Measurements from ENCODE around the gene HELB. TPM values are rescaled to one million over a fixed set of nuclear protein-coding genes. Genes with fewer than 3 reads are reported as not detected.

The HELB gene
- total and polyA plus RNA-seq, 2 experiments from 2014 or later = 2.3 to 4.8 TPM

GRCh38 chr12:66323017-66323416, 20.7 kb downstream of the HELB start:
- peak in 1 of 2 donors; percentile 2 for DNase-seq (ENCODE audit: low read depth in 1 of 2, low spot score in 1 of 2)
- no peaks in the 10 kb centered on the region for H3K9me3 ChIP-seq (ENCODE audit: low read depth)
- no peaks in the 10 kb centered on the region for H3K4me1 ChIP-seq (ENCODE audit: low read depth)
- H3K4me3 ChIP-seq = no peak overlapping the region
- no peak overlapping the region for H3K27ac ChIP-seq
- no peaks in the 10 kb centered on the region for H3K27me3 ChIP-seq
- TF ChIP-seq CTCF (IDR thresholded peaks at IDR 0.05; ENCODE audit: low read depth, low read length) = no peak
- peaks cover 4% of the 10 kb centered on the region for H3K36me3 ChIP-seq

GRCh38 chr12:66329941-66330340, 27.6 kb downstream of the HELB start:
- TF ChIP-seq CTCF (IDR thresholded peaks at IDR 0.05; ENCODE audit: low read depth, low read length) = no peak
- DNase-seq (ENCODE audit: low read depth in 1 of 2, low spot score in 1 of 2) = peak in 1 of 2 donors; percentile 85
- H3K4me3 ChIP-seq = no peak overlapping the region
- no peaks in the 10 kb centered on the region for H3K9me3 ChIP-seq (ENCODE audit: low read depth)
- H3K27ac ChIP-seq = no peak overlapping the region
- no peaks in the 10 kb centered on the region for H3K27me3 ChIP-seq
- peaks cover under 1% of the 10 kb centered on the region for H3K36me3 ChIP-seq
- no peaks in the 10 kb centered on the region for H3K4me1 ChIP-seq (ENCODE audit: low read depth)

- no peak for TF ChIP-seq CTCF (IDR thresholded peaks at IDR 0.05; ENCODE audit: low read depth, low read length)
- DNase-seq (ENCODE audit: low read depth in 1 of 2, low spot score in 1 of 2) = no peak
- no peaks in the 10 kb centered on the region for H3K9me3 ChIP-seq (ENCODE audit: low read depth)
These were observed 28.7 kb downstream of the HELB start for GRCh38 chr12:66331016-66331415.

GRCh38 chr12:66331814-66332213, 29.5 kb downstream of the HELB start:
- H3K27ac ChIP-seq = no peak overlapping the region
- no peak overlapping the region for H3K4me3 ChIP-seq
- H3K27me3 ChIP-seq = no peaks in the 10 kb centered on the region
- no peaks in the 10 kb centered on the region for H3K4me1 ChIP-seq (ENCODE audit: low read depth)
- DNase-seq (ENCODE audit: low read depth in 1 of 2, low spot score in 1 of 2) = no peak
- no peaks in the 10 kb centered on the region for H3K36me3 ChIP-seq
- H3K9me3 ChIP-seq (ENCODE audit: low read depth) = no peaks in the 10 kb centered on the region
- TF ChIP-seq CTCF (IDR thresholded peaks at IDR 0.05; ENCODE audit: low read depth, low read length) = no peak

More at GRCh38 chr12:66331016-66331415, 28.7 kb downstream of the HELB start:
- Histone ChIP-seq H3K4me3 (no peak overlapping the region), H3K4me1 (ENCODE audit: low read depth) (no peaks in the 10 kb centered on the region), H3K27me3 (no peaks in the 10 kb centered on the region), H3K27ac (no peak overlapping the region), H3K36me3 (no peaks in the 10 kb centered on the region)

GRCh38 chr12:66335746-66336145, 33.5 kb downstream of the HELB start:
- peaks cover 3% of the 10 kb centered on the region for H3K36me3 ChIP-seq
- no peaks in the 10 kb centered on the region for H3K27me3 ChIP-seq
- H3K9me3 ChIP-seq (ENCODE audit: low read depth) = no peaks in the 10 kb centered on the region
- no peak for TF ChIP-seq CTCF (IDR thresholded peaks at IDR 0.05; ENCODE audit: low read depth, low read length)
- H3K4me3 ChIP-seq = no peak overlapping the region
- no peak for DNase-seq (ENCODE audit: low read depth in 1 of 2, low spot score in 1 of 2)
- no peaks in the 10 kb centered on the region for H3K4me1 ChIP-seq (ENCODE audit: low read depth)
- H3K27ac ChIP-seq = no peak overlapping the region
